HG02642 (cell line): ENCODE measurements around the gene TMEM26.

ENCODE experiments used
- ATAC-seq: cut with Tn5 transposase; IDR thresholded peaks from one replicate; pipeline ENCODE4 v1.9.1; 2021; ENCODE audit warnings: mild to moderate bottlenecking; ENCODE audit not compliant: unreplicated experiment, poor library complexity

TMEM26 gene

GRCh38 chr10:61452655-61453641 lies at the start of gene TMEM26:
TMEM26 (minus strand) TSS chr10:61453381; CDS start chr10:61453081, 300 bp downstream.
- no peak for ATAC-seq

GRCh38 chr10:61500460-61500859 lies 47.3 kb upstream of the TMEM26 start:
- ATAC-seq = no peak

GRCh38 chr10:61492364-61492995 lies 39.3 kb upstream of the TMEM26 start:
- ATAC-seq = no peak

- ATAC-seq = no peak
These were observed 34.3 kb upstream of the TMEM26 start for GRCh38 chr10:61487506-61487905.

GRCh38 chr10:61486738-61487396 lies 33.7 kb upstream of the TMEM26 start:
- no peak for ATAC-seq

GRCh38 chr10:61486251-61486650 lies 33.1 kb upstream of the TMEM26 start:
- no peak for ATAC-seq

GRCh38 chr10:61481597-61481996 lies 28.4 kb upstream of the TMEM26 start:
- ATAC-seq = no peak

- no peak for ATAC-seq
These were observed 27.0 kb upstream of the TMEM26 start for GRCh38 chr10:61480208-61480607.

GRCh38 chr10:61478621-61479312 lies 25.6 kb upstream of the TMEM26 start:
- ATAC-seq = no peak

GRCh38 chr10:61477451-61477850 lies 24.3 kb upstream of the TMEM26 start:
- ATAC-seq = no peak

GRCh38 chr10:61476529-61476928 lies 23.3 kb upstream of the TMEM26 start:
- no peak for ATAC-seq

GRCh38 chr10:61475449-61475873 lies 22.3 kb upstream of the TMEM26 start:
- ATAC-seq = no peak

- ATAC-seq = no peak
These were observed 19.0 kb upstream of the TMEM26 start for GRCh38 chr10:61472090-61472674.

GRCh38 chr10:61471491-61471890 lies 18.3 kb upstream of the TMEM26 start:
- ATAC-seq = no peak

- no peak for ATAC-seq
These were observed 17.6 kb upstream of the TMEM26 start for GRCh38 chr10:61470740-61471139.

GRCh38 chr10:61465901-61466632 lies 12.9 kb upstream of the TMEM26 start:
- ATAC-seq = no peak

- no peak for ATAC-seq
These were observed 12.0 kb upstream of the TMEM26 start for GRCh38 chr10:61465171-61465496.

- ATAC-seq = no peak
These were observed 11.4 kb upstream of the TMEM26 start for GRCh38 chr10:61464461-61465170.
